ENCODE results near the gene SDSL.

DNA sequence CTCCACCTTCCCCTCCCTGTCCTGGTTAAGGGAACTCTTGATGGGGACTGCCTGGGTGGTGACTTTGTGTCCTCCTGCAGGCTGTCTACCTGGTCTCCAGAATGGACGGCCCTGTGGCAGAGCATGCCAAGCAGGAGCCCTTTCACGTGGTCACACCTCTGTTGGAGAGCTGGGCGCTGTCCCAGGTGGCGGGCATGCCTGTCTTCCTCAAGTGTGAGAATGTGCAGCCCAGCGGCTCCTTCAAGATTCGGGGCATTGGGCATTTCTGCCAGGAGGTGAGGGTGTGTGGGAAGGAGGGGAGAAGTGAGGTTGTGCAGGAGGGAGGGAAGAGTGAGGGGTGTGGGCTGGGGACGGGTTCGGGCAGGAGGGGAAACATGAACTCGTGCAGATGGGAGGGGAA is 5.7 kb downstream of the SDSL start:
- TF ChIP-seq ESRRA (CRISPR knock-in tag; IDR thresholded peaks at IDR 0.05; ENCODE audit: low read depth), result no peak
- TF ChIP-seq, protein P1, sequence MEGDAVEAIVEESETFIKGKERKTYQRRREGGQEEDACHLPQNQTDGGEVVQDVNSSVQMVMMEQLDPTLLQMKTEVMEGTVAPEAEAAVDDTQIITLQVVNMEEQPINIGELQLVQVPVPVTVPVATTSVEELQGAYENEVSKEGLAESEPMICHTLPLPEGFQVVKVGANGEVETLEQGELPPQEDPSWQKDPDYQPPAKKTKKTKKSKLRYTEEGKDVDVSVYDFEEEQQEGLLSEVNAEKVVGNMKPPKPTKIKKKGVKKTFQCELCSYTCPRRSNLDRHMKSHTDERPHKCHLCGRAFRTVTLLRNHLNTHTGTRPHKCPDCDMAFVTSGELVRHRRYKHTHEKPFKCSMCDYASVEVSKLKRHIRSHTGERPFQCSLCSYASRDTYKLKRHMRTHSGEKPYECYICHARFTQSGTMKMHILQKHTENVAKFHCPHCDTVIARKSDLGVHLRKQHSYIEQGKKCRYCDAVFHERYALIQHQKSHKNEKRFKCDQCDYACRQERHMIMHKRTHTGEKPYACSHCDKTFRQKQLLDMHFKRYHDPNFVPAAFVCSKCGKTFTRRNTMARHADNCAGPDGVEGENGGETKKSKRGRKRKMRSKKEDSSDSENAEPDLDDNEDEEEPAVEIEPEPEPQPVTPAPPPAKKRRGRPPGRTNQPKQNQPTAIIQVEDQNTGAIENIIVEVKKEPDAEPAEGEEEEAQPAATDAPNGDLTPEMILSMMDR (CRISPR knock-in tag; IDR thresholded peaks at IDR 0.05), result no peak
- TF ChIP-seq, protein P2, sequence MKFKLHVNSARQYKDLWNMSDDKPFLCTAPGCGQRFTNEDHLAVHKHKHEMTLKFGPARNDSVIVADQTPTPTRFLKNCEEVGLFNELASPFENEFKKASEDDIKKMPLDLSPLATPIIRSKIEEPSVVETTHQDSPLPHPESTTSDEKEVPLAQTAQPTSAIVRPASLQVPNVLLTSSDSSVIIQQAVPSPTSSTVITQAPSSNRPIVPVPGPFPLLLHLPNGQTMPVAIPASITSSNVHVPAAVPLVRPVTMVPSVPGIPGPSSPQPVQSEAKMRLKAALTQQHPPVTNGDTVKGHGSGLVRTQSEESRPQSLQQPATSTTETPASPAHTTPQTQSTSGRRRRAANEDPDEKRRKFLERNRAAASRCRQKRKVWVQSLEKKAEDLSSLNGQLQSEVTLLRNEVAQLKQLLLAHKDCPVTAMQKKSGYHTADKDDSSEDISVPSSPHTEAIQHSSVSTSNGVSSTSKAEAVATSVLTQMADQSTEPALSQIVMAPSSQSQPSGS (CRISPR knock-in tag; IDR thresholded peaks at IDR 0.05), result no peak
- TF ChIP-seq ZFP36L2 (CRISPR knock-in tag; IDR thresholded peaks at IDR 0.05), result no peak
- TF ChIP-seq, protein P3, sequence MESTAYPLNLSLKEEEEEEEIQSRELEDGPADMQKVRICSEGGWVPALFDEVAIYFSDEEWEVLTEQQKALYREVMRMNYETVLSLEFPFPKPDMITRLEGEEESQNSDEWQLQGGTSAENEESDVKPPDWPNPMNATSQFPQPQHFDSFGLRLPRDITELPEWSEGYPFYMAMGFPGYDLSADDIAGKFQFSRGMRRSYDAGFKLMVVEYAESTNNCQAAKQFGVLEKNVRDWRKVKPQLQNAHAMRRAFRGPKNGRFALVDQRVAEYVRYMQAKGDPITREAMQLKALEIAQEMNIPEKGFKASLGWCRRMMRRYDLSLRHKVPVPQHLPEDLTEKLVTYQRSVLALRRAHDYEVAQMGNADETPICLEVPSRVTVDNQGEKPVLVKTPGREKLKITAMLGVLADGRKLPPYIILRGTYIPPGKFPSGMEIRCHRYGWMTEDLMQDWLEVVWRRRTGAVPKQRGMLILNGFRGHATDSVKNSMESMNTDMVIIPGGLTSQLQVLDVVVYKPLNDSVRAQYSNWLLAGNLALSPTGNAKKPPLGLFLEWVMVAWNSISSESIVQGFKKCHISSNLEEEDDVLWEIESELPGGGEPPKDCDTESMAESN (CRISPR knock-in tag; conservative IDR thresholded peaks at IDR 0.05), result no peak
- no peak for TF ChIP-seq ARNT (IDR thresholded peaks at IDR 0.05)
- TF ChIP-seq POLR2A (IDR thresholded peaks at IDR 0.05; ENCODE audit: insufficient read depth in 1 of 2, low read depth in 2 of 2, low read length in 2 of 2), result no peak
- TF ChIP-seq, protein P4, sequence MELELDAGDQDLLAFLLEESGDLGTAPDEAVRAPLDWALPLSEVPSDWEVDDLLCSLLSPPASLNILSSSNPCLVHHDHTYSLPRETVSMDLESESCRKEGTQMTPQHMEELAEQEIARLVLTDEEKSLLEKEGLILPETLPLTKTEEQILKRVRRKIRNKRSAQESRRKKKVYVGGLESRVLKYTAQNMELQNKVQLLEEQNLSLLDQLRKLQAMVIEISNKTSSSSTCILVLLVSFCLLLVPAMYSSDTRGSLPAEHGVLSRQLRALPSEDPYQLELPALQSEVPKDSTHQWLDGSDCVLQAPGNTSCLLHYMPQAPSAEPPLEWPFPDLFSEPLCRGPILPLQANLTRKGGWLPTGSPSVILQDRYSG (CRISPR knock-in tag; IDR thresholded peaks at IDR 0.05), result no peak
- no peak for TF ChIP-seq ZNF530 (CRISPR knock-in tag; IDR thresholded peaks at IDR 0.05; ENCODE audit: low read depth)
